IMR-90 (cell line): ENCODE results near the gene EXOC6B. TPM values are rescaled to one million over a fixed set of nuclear protein-coding genes. Genes with fewer than 3 reads are reported as not detected.
A peak's percentile ranks its signal among the peaks of the same experiment; 100 is the strongest.

ENCODE experiments used
- ATAC-seq: fragments of 200-7000 bp; cut with Tn5 transposase; 2 replicates; pipeline ENCODE4 v1.9.1; 2020; ENCODE audit warnings: low read depth, mild to moderate bottlenecking, moderate library complexity
- BruUV-seq: library from RNA; stranded (reverse); fragments of 400-500 nt; replicated peaks from 2 replicates; lab custom pipeline; 2021; lab: Mats Ljungman, UMichigan
- CTCF ChIA-PET: fragments of 300-600 bp; formaldehyde crosslinking; extraction: SDS; loops from one replicate; lab custom pipeline; 2021; ENCODE audit warnings: antibody characterized with exemption; lab: Yijun Ruan, JAX
- POLR2A ChIA-PET: fragments of 300-600 bp; sonication (Branson Sonifier 250); formaldehyde crosslinking; loops from one replicate; lab custom pipeline; 2022; ENCODE audit warnings: antibody characterized with exemption; ENCODE audit not compliant: unreplicated experiment; lab: Charles Lee
- DNase-seq: peaks from one replicate; pipeline ENCODE4 v3.0.0; 2013
- H2AFZ ChIP-seq: replicated peaks from 2 replicates; pipeline ENCODE3; 2013; ENCODE audit warnings: low read length, mild to moderate bottlenecking; ENCODE audit not compliant: poor library complexity
- H2AK5ac ChIP-seq: 2 replicates; pipeline ENCODE4 v1.6.1; 2013; ENCODE audit warnings: low read depth, low read length, inconsistent platforms
- H2AK9ac ChIP-seq: replicated peaks from 2 replicates; pipeline ENCODE3; 2013; ENCODE audit warnings: mild to moderate bottlenecking, low read depth, low read length, moderate library complexity; ENCODE audit not compliant: poor library complexity
- H2BK120ac ChIP-seq: 2 replicates; pipeline ENCODE4 v1.6.1; 2013; ENCODE audit warnings: low read depth, low read length, inconsistent platforms
- H2BK15ac ChIP-seq: 3 replicates; pipeline ENCODE4 v1.6.1; 2013; ENCODE audit warnings: low read depth, low read length, inconsistent platforms
- H2BK20ac ChIP-seq: 2 replicates; pipeline ENCODE4 v1.6.1; 2013; ENCODE audit warnings: low read depth, mild to moderate bottlenecking, inconsistent platforms, low read length, moderate library complexity
- H2BK5ac ChIP-seq: 2 replicates; pipeline ENCODE4 v1.6.1; 2013; ENCODE audit warnings: mild to moderate bottlenecking, low read depth, low read length, inconsistent platforms; ENCODE audit not compliant: poor library complexity, severe bottlenecking
- H3K14ac ChIP-seq: replicated peaks from 2 replicates; pipeline ENCODE4 v1.6.1; 2013; ENCODE audit warnings: low read depth, low read length, inconsistent platforms
- H3K18ac ChIP-seq: 2 replicates; pipeline ENCODE4 v1.6.1; 2013; ENCODE audit warnings: low read depth, low read length, control low read depth
- H3K23ac ChIP-seq: 2 replicates; pipeline ENCODE4 v1.6.1; 2013; ENCODE audit warnings: low read depth, low read length, inconsistent platforms
- H3K27ac ChIP-seq: 2 replicates; pipeline ENCODE4 v1.5.1; 2013; ENCODE audit warnings: mild to moderate bottlenecking, control low read depth, low read length; ENCODE audit not compliant: insufficient read depth
- H3K27me3 ChIP-seq: 2 replicates; pipeline ENCODE4 v1.6.1; 2013; ENCODE audit warnings: low read length; ENCODE audit not compliant: control insufficient read depth, insufficient read depth
- H3K36me3 ChIP-seq: 2 replicates; pipeline ENCODE4 v1.6.1; 2013; ENCODE audit warnings: low read length, mixed read lengths; ENCODE audit not compliant: control insufficient read depth, insufficient read depth
- H3K4ac ChIP-seq: 2 replicates; pipeline ENCODE4 v1.6.1; 2013; ENCODE audit warnings: low read depth, low read length, inconsistent platforms
- H3K4me1 ChIP-seq: 2 replicates; pipeline ENCODE4 v1.6.1; 2013; ENCODE audit warnings: low read length, mixed read lengths; ENCODE audit not compliant: control insufficient read depth, insufficient read depth
- H3K4me2 ChIP-seq: 2 replicates; pipeline ENCODE4 v1.6.1; 2013; ENCODE audit warnings: low read depth, mild to moderate bottlenecking, control low read depth, low read length, moderate library complexity
- H3K4me3 ChIP-seq: 2 replicates; pipeline ENCODE4 v1.5.1; 2013; ENCODE audit warnings: low read depth, mild to moderate bottlenecking, control low read depth, low read length, moderate library complexity; ENCODE audit not compliant: insufficient read depth
- H3K56ac ChIP-seq: 2 replicates; pipeline ENCODE4 v1.6.1; 2013; ENCODE audit warnings: low read length, inconsistent platforms; ENCODE audit not compliant: insufficient read depth; ENCODE audit errors: extremely low read depth
- H3K79me1 ChIP-seq, 2 experiments: 2 replicates each; pipeline ENCODE4 v1.6.1; 2013; ENCODE audit warnings: low read length in 2 of 2, inconsistent platforms in 1 of 2, low read depth in 1 of 2
- H3K9ac ChIP-seq: 2 replicates; pipeline ENCODE4 v1.6.1; 2013; ENCODE audit warnings: low read depth, low read length, control low read depth
- H3K9me1 ChIP-seq: 2 replicates; pipeline ENCODE4 v1.6.1; 2013; ENCODE audit warnings: low read length, inconsistent platforms; ENCODE audit not compliant: insufficient read depth
- H3K9me3 ChIP-seq: 2 replicates; pipeline ENCODE4 v1.6.1; 2013; ENCODE audit warnings: low read length; ENCODE audit not compliant: control insufficient read depth, insufficient read depth
- H4K20me1 ChIP-seq: 2 replicates; pipeline ENCODE4 v1.6.1; 2013; ENCODE audit warnings: low read length, inconsistent platforms; ENCODE audit not compliant: insufficient read depth
- H4K5ac ChIP-seq: 2 replicates; pipeline ENCODE4 v1.6.1; 2013; ENCODE audit warnings: mild to moderate bottlenecking, low read depth, low read length, control low read depth
- H4K8ac ChIP-seq, 2 experiments: 2 replicates each; pipeline ENCODE4 v1.6.1; 2013; ENCODE audit warnings: low read depth in 2 of 2, low read length in 2 of 2, control low read depth in 1 of 2, inconsistent platforms in 1 of 2
- H4K91ac ChIP-seq: 2 replicates; pipeline ENCODE4 v1.6.1; 2013; ENCODE audit warnings: low read depth, low read length, inconsistent platforms; ENCODE audit not compliant: insufficient read depth
- CEBPB ChIP-seq: IDR thresholded peaks from 2 replicates; pipeline ENCODE4 v1.6.1; 2012; ENCODE audit warnings: low read depth, low read length, improper control_type of control experiment
- CTCF ChIP-seq: conservative IDR thresholded peaks from 2 replicates; pipeline ENCODE4 v1.5.1; 2012; ENCODE audit warnings: mild to moderate bottlenecking, low read depth, low read length, improper control_type of control experiment
- FOS ChIP-seq: fragments of 150-350 bp; IDR thresholded peaks from 2 replicates; pipeline ENCODE4 v1.6.1; 2016; ENCODE audit warnings: low read depth, low read length
- WGBS, 2 experiments: methylation state at CpG; one replicate each; pipeline versions ENCODE4 v1.1.5 to v1.1.7; 2013; ENCODE audit warnings: missing lambda C conversion rate in 2 of 2; ENCODE audit not compliant: insufficient read length in 1 of 2; ENCODE audit errors: extremely low coverage in 2 of 2; 5-methylcytosine and 5-hydroxymethylcytosine counted together
- dilution Hi-C: fragments of 300-500 bp; cut with HindIII; formaldehyde crosslinking; loops from one replicate; pipeline ENCODE4 v1.14.3; 2018; ENCODE audit warnings: low sequenced_read_pairs; ENCODE audit not compliant: unreplicated experiment
- in situ Hi-C: fragments of 300-500 bp; cut with MboI; formaldehyde crosslinking; loops from 3 replicates; pipeline ENCODE4 v1.14.3; 2019; ENCODE audit warnings: low sequenced_read_pairs, inconsistent platforms, mixed read lengths
- intact Hi-C: fragments of 100-400 bp; cut with micrococcal nuclease; formaldehyde crosslinking; loops from 2 replicates; pipeline ENCODE4 v1.10.0; 2022
- polyA plus RNA-seq, 3 experiments: library from polyadenylated mRNA; depleted of rRNA; stranded (reverse); fragments of >200 nt; gene quantifications; 2 replicates each; pipeline ENCODE4 v1.2.3, GENCODE V29; 2012; ENCODE audit warnings: low replicate concordance in 1 of 3
- total RNA-seq: library from RNA; depleted of rRNA; stranded (reverse); fragments of >200 nt; gene quantifications from 2 replicates; pipeline ENCODE4 v1.2.3, GENCODE V29; 2012

Gene EXOC6B
- total and polyA plus RNA-seq, 2 of the 4 experiments (the other 2 are of a cell fraction), result 10.2 to 29.4 TPM

GRCh38 chr2:72669121-72669520 lies 156.7 kb downstream of the EXOC6B start:
- H3K9me1 ChIP-seq, result no peaks in the 10 kb centered on the region
- dilution Hi-C loops (no loop called here), in situ Hi-C loops (no loop called here), intact Hi-C loops (no loop called here)
- no peaks in the 10 kb centered on the region for H4K20me1 ChIP-seq
- H3K79me1 ChIP-seq, result peaks cover 5 to 14% of the 10 kb centered on the region in 2 experiments
- H2BK120ac ChIP-seq, result no peak overlapping the region
- no peak overlapping the region for H3K4me2 ChIP-seq
- H2BK5ac ChIP-seq, result no peak overlapping the region
- DNase-seq (peak; percentile 77), ATAC-seq (no peak)
- no peak overlapping the region for H2BK20ac ChIP-seq
- H2AFZ ChIP-seq, result no peak overlapping the region
- H2AK5ac ChIP-seq, result no peak overlapping the region
- H4K91ac ChIP-seq, result no peak overlapping the region
- no peak overlapping the region for H3K4me3 ChIP-seq
- TF ChIP-seq FOS (0 out of 2 replicates have a peak, but pooled peaks have one; percentile 17), CEBPB (peak; percentile 74), CTCF (no peak)
- no peak overlapping the region for H3K56ac ChIP-seq
- WGBS, 2 experiments, result no CpG with 5 or more reads among the region's 4 CpGs
- no peak overlapping the region for H3K14ac ChIP-seq
- H3K27ac ChIP-seq, result no peak overlapping the region
- peaks cover 2% of the 10 kb centered on the region; the same call in 1 of the 2 replicates for H3K9me3 ChIP-seq
- no peak overlapping the region for H3K18ac ChIP-seq
- no TSS peak for BruUV-seq
- ChIA-PET POLR2A (no interaction called here), CTCF (no interaction called here)
- no peaks in the 10 kb centered on the region for H3K36me3 ChIP-seq
- H4K8ac ChIP-seq, result no peak overlapping the region
- no peak overlapping the region for H2BK15ac ChIP-seq
- no peaks in the 10 kb centered on the region for H3K4me1 ChIP-seq
- no peak overlapping the region for H3K4ac ChIP-seq
- no peak overlapping the region for H4K5ac ChIP-seq
- no peak overlapping the region for H2AK9ac ChIP-seq
- H3K9ac ChIP-seq, result no peak overlapping the region
- H3K23ac ChIP-seq, result no peak overlapping the region
- no peaks in the 10 kb centered on the region for H3K27me3 ChIP-seq
